Naive thymus-derived CD4-positive, alpha-beta T cell (primary cell): ENCODE results near the gene CRNN. TPM values are rescaled to one million over a fixed set of nuclear protein-coding genes. Genes with fewer than 3 reads are reported as not detected.

Experiments
- ATAC-seq: fragments of 150-1000 bp; cut with Tn5 transposase; 2 replicates; pipeline ENCODE4 v1.10.0; 2021; ENCODE audit warnings: mild to moderate bottlenecking, moderate library complexity
- CTCF ChIA-PET: fragments of 350-600 bp; sonication (Branson Sonifier 250); formaldehyde crosslinking; loops from one replicate; lab custom pipeline; 2021; ENCODE audit warnings: antibody characterized with exemption; lab: Charles Lee
- POLR2A ChIA-PET: fragments of 350-600 bp; sonication (Branson Sonifier 250); formaldehyde crosslinking; loops from one replicate; lab custom pipeline; 2021; ENCODE audit warnings: antibody characterized with exemption, inconsistent platforms; lab: Charles Lee
- DNase-seq, 9 donors: peaks; one replicate each; pipeline versions ENCODE4 v3.0.0 to v3.0.0-alpha.2; 2020 to 2022; ENCODE audit warnings: mixed read lengths in 1 of 9
- H3K27ac ChIP-seq: one replicate; pipeline ENCODE4 v1.7.0; 2013; ENCODE audit warnings: mild to moderate bottlenecking, low read depth, low read length, moderate library complexity
- H3K27me3 ChIP-seq, 2 donors: one replicate each; pipeline ENCODE4 v1.7.0; 2013; ENCODE audit warnings: low read length in 2 of 2, mild to moderate bottlenecking in 2 of 2, moderate library complexity in 2 of 2; ENCODE audit not compliant: control insufficient read depth in 2 of 2, insufficient read depth in 2 of 2
- H3K36me3 ChIP-seq, 3 experiments: 1 replicate in 2 of 3; 2 replicates in 1 of 3; pipeline ENCODE4 v1.7.0; 2013; ENCODE audit warnings: low read length in 3 of 3, mild to moderate bottlenecking in 3 of 3, moderate library complexity in 1 of 3; ENCODE audit not compliant: insufficient read depth in 3 of 3, control insufficient read depth in 2 of 3
- H3K4me1 ChIP-seq, 2 donors: one replicate each; pipeline ENCODE4 v1.7.0; 2013; ENCODE audit warnings: low read length in 2 of 2, mild to moderate bottlenecking in 2 of 2, moderate library complexity in 1 of 2; ENCODE audit not compliant: control insufficient read depth in 2 of 2, insufficient read depth in 2 of 2
- H3K4me3 ChIP-seq: 2 replicates; pipeline ENCODE4 v1.7.0; 2013; ENCODE audit warnings: mild to moderate bottlenecking, low read length
- H3K9me3 ChIP-seq, 3 experiments: 1 replicate in 2 of 3; 2 replicates in 1 of 3; pipeline ENCODE4 v1.7.0; 2013; ENCODE audit warnings: low read length in 3 of 3; ENCODE audit not compliant: control insufficient read depth in 2 of 3
- H3K27ac Mint-ChIP-seq, 9 donors: one replicate each; pipeline ENCODE4 v1.8.0; 2020 to 2022; ENCODE audit warnings: mixed read lengths in 9 of 9, mild to moderate bottlenecking in 8 of 9, moderate library complexity in 5 of 9, inconsistent platforms in 2 of 9
- H3K27me3 Mint-ChIP-seq, 5 donors: one replicate each; pipeline ENCODE4 v1.8.0; 2021 to 2022; ENCODE audit warnings: mixed read lengths in 5 of 5, mild to moderate bottlenecking in 1 of 5
- H3K36me3 Mint-ChIP-seq, 5 donors: one replicate each; pipeline ENCODE4 v1.8.0; 2020 to 2022; ENCODE audit warnings: mixed read lengths in 5 of 5, mild to moderate bottlenecking in 3 of 5, inconsistent platforms in 1 of 5
- H3K4me1 Mint-ChIP-seq, 7 donors: one replicate each; pipeline ENCODE4 v1.8.0; 2020 to 2022; ENCODE audit warnings: mixed read lengths in 7 of 7, mild to moderate bottlenecking in 3 of 7, inconsistent platforms in 1 of 7
- H3K4me3 Mint-ChIP-seq, 10 donors: one replicate each; pipeline ENCODE4 v1.8.0; 2020 to 2022; ENCODE audit warnings: mild to moderate bottlenecking in 10 of 10, mixed read lengths in 10 of 10, moderate library complexity in 6 of 10, inconsistent platforms in 2 of 10
- H3K9me3 Mint-ChIP-seq, 11 donors: one replicate each; pipeline ENCODE4 v1.8.0; 2020 to 2022; ENCODE audit warnings: mixed read lengths in 11 of 11, mild to moderate bottlenecking in 4 of 11, inconsistent platforms in 1 of 11, moderate library complexity in 1 of 11
- intact Hi-C, 2 donors: fragments of 100-400 bp; cut with micrococcal nuclease; formaldehyde crosslinking; loops; one replicate each; pipeline ENCODE4 v1.15.1; 2023
- polyA plus RNA-seq, 2 donors: library from polyadenylated mRNA; unstranded; fragments of 300-500 nt; fragmentation: Illumina TruSeq; gene quantifications; one replicate each; pipeline ENCODE4 v1.2.3, GENCODE V29; 2021
- total RNA-seq, 6 experiments: library from RNA in 5 of 6; stranded (reverse) in 5 of 6; gene quantifications; 1 replicate in 5 of 6; 2 replicates in 1 of 6; pipeline ENCODE4 v1.2.3 and lab custom pipeline; 2021 to 2026

Gene CRNN
- total and polyA plus RNA-seq, 7 experiments from 2014 or later = not detected

- intact Hi-C loops = no loop called here
- no peak overlapping the region for H3K4me3 Mint-ChIP-seq
- Histone ChIP-seq H3K27me3 (peaks cover 0 to 3% of the 10 kb centered on the region in 2 donors), H3K27ac (no peak overlapping the region), H3K4me1 (no peaks in the 10 kb centered on the region), H3K4me3 (no peak overlapping the region), H3K9me3 (no peaks in the 10 kb centered on the region), H3K36me3 (no peaks in the 10 kb centered on the region)
- CTCF ChIA-PET = no interaction called here
- POLR2A ChIA-PET = no interaction called here
- DNase-seq = no peak
- no peak overlapping the region for H3K27ac Mint-ChIP-seq
- H3K36me3 Mint-ChIP-seq = no peaks in the 10 kb centered on the region
- H3K4me1 Mint-ChIP-seq = no peaks in the 10 kb centered on the region
- no peak for ATAC-seq
- H3K9me3 Mint-ChIP-seq = peaks cover 0 to 1% (median 0%) of the 10 kb centered on the region in 11 donors
- peaks cover 14 to 29% (median 26%) of the 10 kb centered on the region in 5 donors for H3K27me3 Mint-ChIP-seq
These were observed 1.6 kb upstream of the CRNN start for GRCh38 chr1:152415454-152416227.

GRCh38 chr1:152412756-152413155 is 1.3 kb downstream of the CRNN start:
- no peak for DNase-seq
- ChIA-PET POLR2A (no interaction called here), CTCF (no interaction called here)
- H3K36me3 Mint-ChIP-seq = no peaks in the 10 kb centered on the region
- H3K27ac Mint-ChIP-seq = no peak overlapping the region
- H3K9me3 Mint-ChIP-seq = peaks cover 0 to 1% (median 0%) of the 10 kb centered on the region in 11 donors
- Histone ChIP-seq H3K9me3 (no peaks in the 10 kb centered on the region), H3K27me3 (peaks cover 0 to 3% of the 10 kb centered on the region in 2 donors), H3K4me1 (no peaks in the 10 kb centered on the region), H3K27ac (no peak overlapping the region), H3K4me3 (no peak overlapping the region), H3K36me3 (no peaks in the 10 kb centered on the region)
- intact Hi-C loops = no loop called here
- H3K27me3 Mint-ChIP-seq = peaks cover 9 to 35% (median 32%) of the 10 kb centered on the region in 5 donors
- H3K4me1 Mint-ChIP-seq = no peaks in the 10 kb centered on the region
- no peak for ATAC-seq
- no peak overlapping the region for H3K4me3 Mint-ChIP-seq

- no peaks in the 10 kb centered on the region for H3K4me1 Mint-ChIP-seq
- Histone ChIP-seq H3K27me3 (peaks cover 3 to 4% of the 10 kb centered on the region in 2 donors), H3K9me3 (no peaks in the 10 kb centered on the region), H3K27ac (no peak overlapping the region), H3K4me3 (no peak overlapping the region), H3K36me3 (no peaks in the 10 kb centered on the region), H3K4me1 (no peaks in the 10 kb centered on the region)
- no peak for DNase-seq
- H3K27ac Mint-ChIP-seq = no peak overlapping the region
- no peaks in the 10 kb centered on the region for H3K36me3 Mint-ChIP-seq
- intact Hi-C loops = no loop called here
- H3K4me3 Mint-ChIP-seq = no peak overlapping the region
- ChIA-PET CTCF (no interaction called here), POLR2A (no interaction called here)
- peaks cover 11 to 46% (median 26%) of the 10 kb centered on the region in 5 donors for H3K27me3 Mint-ChIP-seq
- ATAC-seq = no peak
- peaks cover 0 to 1% (median 0%) of the 10 kb centered on the region in 11 donors for H3K9me3 Mint-ChIP-seq
These were observed 2.9 kb downstream of the CRNN start for GRCh38 chr1:152411134-152411533.

- no peak overlapping the region for H3K4me3 Mint-ChIP-seq
- no peaks in the 10 kb centered on the region for H3K4me1 ChIP-seq
- H3K27me3 Mint-ChIP-seq = peaks cover 14 to 44% (median 27%) of the 10 kb centered on the region in 5 donors
- H3K27me3 ChIP-seq = peaks cover 3 to 4% of the 10 kb centered on the region in 2 donors
- CTCF ChIA-PET = no interaction called here
- H3K36me3 ChIP-seq = no peaks in the 10 kb centered on the region
- intact Hi-C loops = no loop called here
- no peak overlapping the region for H3K4me3 ChIP-seq
- ATAC-seq (no peak), DNase-seq (no peak)
- H3K4me1 Mint-ChIP-seq = no peaks in the 10 kb centered on the region
- H3K9me3 Mint-ChIP-seq = peaks cover 0 to 1% (median 0%) of the 10 kb centered on the region in 11 donors
- no peaks in the 10 kb centered on the region for H3K9me3 ChIP-seq
- POLR2A ChIA-PET = no interaction called here
- H3K27ac ChIP-seq = no peak overlapping the region
- H3K36me3 Mint-ChIP-seq = no peaks in the 10 kb centered on the region
- no peak overlapping the region for H3K27ac Mint-ChIP-seq
These were observed 3.5 kb downstream of the CRNN start for GRCh38 chr1:152410599-152410998.

- intact Hi-C loops = no loop called here
- DNase-seq (no peak), ATAC-seq (no peak)
- H3K27me3 ChIP-seq = peaks cover 3 to 4% of the 10 kb centered on the region in 2 donors
- no peak overlapping the region for H3K27ac ChIP-seq
- H3K36me3 Mint-ChIP-seq = no peaks in the 10 kb centered on the region
- no peaks in the 10 kb centered on the region for H3K9me3 ChIP-seq
- H3K4me3 ChIP-seq = no peak overlapping the region
- POLR2A ChIA-PET = no interaction called here
- no peak overlapping the region for H3K4me3 Mint-ChIP-seq
- peaks cover 0 to 1% (median 0%) of the 10 kb centered on the region in 11 donors for H3K9me3 Mint-ChIP-seq
- H3K27ac Mint-ChIP-seq = no peak overlapping the region
- no peaks in the 10 kb centered on the region for H3K4me1 ChIP-seq
- H3K4me1 Mint-ChIP-seq = no peaks in the 10 kb centered on the region
- H3K36me3 ChIP-seq = no peaks in the 10 kb centered on the region
- peaks cover 13 to 45% (median 29%) of the 10 kb centered on the region in 5 donors for H3K27me3 Mint-ChIP-seq
- CTCF ChIA-PET = no interaction called here
These were observed 4.0 kb downstream of the CRNN start for GRCh38 chr1:152410028-152410427.

GRCh38 chr1:152408664-152409063 is 5.4 kb downstream of the CRNN start:
- peaks cover 20 to 54% (median 41%) of the 10 kb centered on the region in 5 donors for H3K27me3 Mint-ChIP-seq
- no peak for DNase-seq
- no peak for ATAC-seq
- no peak overlapping the region for H3K27ac Mint-ChIP-seq
- no peaks in the 10 kb centered on the region for H3K4me1 Mint-ChIP-seq
- ChIA-PET POLR2A (no interaction called here), CTCF (no interaction called here)
- H3K9me3 Mint-ChIP-seq = peaks cover 0 to 1% (median 0%) of the 10 kb centered on the region in 11 donors
- H3K27ac ChIP-seq = no peak overlapping the region
- H3K4me1 ChIP-seq = no peaks in the 10 kb centered on the region
- H3K36me3 Mint-ChIP-seq = no peaks in the 10 kb centered on the region
- H3K4me3 Mint-ChIP-seq = no peak overlapping the region
- intact Hi-C loops = no loop called here
- H3K27me3 ChIP-seq = peaks cover 0 to 4% of the 10 kb centered on the region in 2 donors
- H3K9me3 ChIP-seq = no peaks in the 10 kb centered on the region
- no peak overlapping the region for H3K4me3 ChIP-seq
- no peaks in the 10 kb centered on the region for H3K36me3 ChIP-seq
